Left colon (tissue), 2 donors: Measurements from ENCODE around the gene CCDC71L. TPM values are rescaled to one million over a fixed set of nuclear protein-coding genes. Genes with fewer than 3 reads are reported as not detected.
"Not testable (repeated sequence)": the region's sequence is repeated elsewhere in the genome, so short reads cannot be mapped to it uniquely, and the experiment has no call there.

Source experiments
- ATAC-seq: fragments of 200-7000 bp; cut with Tn5 transposase; one replicate; pipeline ENCODE4 v1.9.1; 2020; ENCODE audit warnings: mild to moderate bottlenecking, moderate library complexity
- DNase-seq, 2 donors: peaks; one replicate each; pipeline ENCODE4 v3.0.0-alpha.2; 2020
- intact Hi-C, 2 donors: fragments of 100-400 bp; cut with DNase I in 1 of 2; cut with micrococcal nuclease in 1 of 2; formaldehyde crosslinking; loops; one replicate each; pipeline versions ENCODE4 v1.11.2 to v1.14.0; 2022; cut with DNase I, micrococcal nuclease
- long read RNA-seq: library from polyadenylated mRNA; unstranded; transcript quantifications from one replicate; pipeline ENCODE4 v2.0.0, GENCODE V29; 2021
- total RNA-seq, 2 donors: library from RNA; stranded (reverse); fragmentation: NEBNext Ultra II Directional; extraction: Animal tissue kit (Norgen Biotek cat#: 25700); gene quantifications; one replicate each; pipeline ENCODE4 v1.2.1, GENCODE V29; 2021
- donor health status: DM: no; HTN: no; CAD: no.
- donor health status: DM: yes; HTN: yes; CAD: no.

The CCDC71L gene
- 10 to 100 TPM; 25.4 to 27.1 TPM for total RNA-seq
- long read RNA-seq, full-length matches to known transcripts: 15 of 16 reads
- long read RNA-seq, partial matches to known transcripts: 0 of 16 reads
- long read RNA-seq, other reads (novel, unspliced or antisense): 1 of 16 reads

DNA sequence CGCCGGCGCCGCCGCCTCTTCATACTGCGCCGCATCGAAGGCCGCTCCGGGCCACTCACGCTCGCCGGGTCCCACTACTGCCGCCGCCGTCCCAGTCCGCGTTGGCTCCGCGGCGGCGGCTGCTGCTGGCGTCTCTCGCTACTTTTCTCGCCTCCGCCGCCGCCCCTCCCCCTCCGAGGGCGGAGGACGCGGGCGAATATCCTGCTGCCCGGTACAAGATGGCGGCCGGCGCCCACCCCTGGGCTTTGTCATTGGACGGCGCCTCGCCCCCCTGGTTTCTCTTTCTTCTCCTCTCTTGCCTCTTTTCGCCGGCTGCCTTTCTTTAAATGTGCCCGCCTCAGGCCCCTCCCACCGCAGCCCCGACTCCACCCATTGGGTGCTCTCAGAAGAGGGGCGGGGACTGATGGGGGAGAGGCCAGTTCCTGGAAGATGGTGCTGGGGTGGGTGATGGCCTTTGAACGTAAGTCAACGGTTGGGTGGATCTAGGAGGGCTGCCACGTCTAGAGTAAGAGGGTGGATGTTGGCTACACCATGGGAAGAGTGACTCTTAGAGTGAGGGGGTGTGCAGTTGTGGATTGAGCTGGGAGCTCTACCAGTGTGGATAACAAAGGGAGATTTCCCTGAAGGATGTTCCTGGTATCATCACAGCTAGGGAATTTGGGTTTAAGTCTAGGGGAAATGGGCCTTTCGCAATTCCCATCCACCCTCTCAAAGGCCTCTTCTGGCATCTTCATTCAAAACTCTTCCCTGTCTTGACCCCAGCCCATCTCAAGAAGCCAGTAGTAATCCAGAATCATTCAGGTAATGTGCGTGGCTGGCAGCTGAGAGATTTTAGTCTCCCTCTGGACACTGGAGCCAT is at the start of gene CCDC71L:
CCDC71L (minus strand) TSS at position 297 of the 859 bp plus-strand sequence; CDS start at position 35, 262 bp downstream.
- intact Hi-C loops: no loop called here
- ATAC-seq: peak; percentile 83
- DNase-seq: peak; percentile 97

DNA sequence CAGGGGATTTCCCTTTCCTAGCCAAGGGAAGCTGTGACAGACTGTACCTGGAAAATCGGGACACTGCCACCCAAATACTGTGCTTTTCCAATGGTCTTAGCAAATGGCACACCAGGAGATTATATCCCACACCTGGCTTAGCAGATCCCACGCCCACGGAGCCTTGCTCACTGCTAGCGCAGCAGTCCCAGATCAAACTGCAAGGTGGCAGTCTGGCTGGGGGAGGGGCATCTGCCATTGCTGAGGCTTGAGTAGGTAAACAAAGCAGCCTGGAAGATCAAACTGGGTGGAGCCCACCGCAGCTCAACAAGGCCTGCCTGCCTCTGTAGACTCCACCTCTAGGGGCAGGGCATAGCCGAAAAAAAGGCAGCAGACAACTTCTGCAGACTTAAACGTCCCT is 48.6 kb upstream of the CCDC71L start:
- DNase-seq, intact Hi-C loops, ATAC-seq: not testable (repeated sequence)

DNA sequence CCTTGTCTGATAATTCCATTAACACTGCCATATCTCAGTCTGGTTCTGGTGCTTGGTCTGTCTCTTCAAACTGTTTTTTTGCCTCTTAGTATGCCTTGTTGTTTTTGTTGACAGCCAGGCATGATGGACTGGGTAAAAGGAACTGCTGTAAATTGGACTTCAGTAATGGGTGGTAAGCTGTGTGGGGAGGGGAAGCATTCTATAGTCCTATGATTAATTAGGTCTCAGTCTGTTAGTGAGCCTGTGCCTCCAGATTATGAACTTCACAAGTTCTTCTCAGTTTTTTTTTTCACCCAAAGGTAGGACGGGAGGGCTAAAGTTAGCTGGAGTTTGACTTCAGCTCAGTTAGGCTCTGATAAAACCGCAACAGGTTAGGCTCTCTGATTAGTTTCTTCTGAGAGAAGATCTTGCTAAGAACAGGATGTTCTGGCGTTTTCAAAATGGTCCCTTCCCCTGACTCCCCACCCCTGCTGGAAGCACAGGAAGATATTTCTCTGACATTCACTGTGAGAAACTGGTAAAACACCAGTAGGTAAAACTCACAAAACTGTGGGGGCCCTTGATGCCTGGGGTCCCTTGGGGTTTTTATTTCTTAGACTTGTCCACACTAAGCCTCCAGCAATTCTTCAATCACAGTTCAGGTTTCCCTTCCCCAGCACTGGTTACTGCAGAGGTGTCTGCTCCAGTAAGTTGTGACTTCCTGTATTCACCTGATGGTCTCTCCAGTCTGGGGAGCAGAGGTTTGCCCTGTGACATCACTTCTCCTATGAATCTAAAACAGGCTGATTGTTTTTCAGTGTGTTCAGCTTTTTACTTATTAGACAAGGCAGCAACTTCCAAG is 43.3 kb upstream of the CCDC71L start:
- intact Hi-C loops: no loop called here
- DNase-seq: no peak
- ATAC-seq: no peak

GRCh38 chr7:106693677-106694353 is 32.9 kb upstream of the CCDC71L start:
- intact Hi-C loops: no loop called here
- no peak for ATAC-seq
- no peak for DNase-seq

DNA sequence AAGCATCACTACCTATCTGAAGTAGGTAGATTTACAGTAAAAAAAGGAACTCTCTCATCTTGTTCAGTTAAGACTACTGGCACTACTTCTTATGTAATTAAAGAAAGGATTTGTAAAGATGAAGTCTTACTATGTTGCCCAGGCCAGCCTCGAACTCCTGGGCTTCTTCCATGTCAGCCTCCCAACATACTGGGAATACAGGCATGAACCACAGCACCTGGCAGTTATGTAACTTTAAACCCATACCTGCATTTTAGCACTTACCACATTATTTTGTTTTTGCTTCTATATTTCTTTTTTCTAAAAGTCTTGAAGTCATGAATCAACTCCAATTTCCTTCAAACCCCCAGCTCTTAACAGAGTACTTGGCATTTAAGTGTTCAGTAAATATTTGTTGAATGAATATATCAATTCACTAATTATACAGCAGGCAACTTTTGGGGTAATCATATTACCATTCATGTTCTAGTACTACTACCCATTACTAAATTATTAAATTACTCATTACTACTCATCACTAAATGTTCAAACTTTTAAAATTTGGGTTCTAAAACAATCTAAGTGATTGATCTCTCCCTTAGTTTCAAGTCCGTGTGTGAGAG is 31.6 kb upstream of the CCDC71L start:
- intact Hi-C loops: no loop called here
- no peak for DNase-seq
- no peak for ATAC-seq

DNA sequence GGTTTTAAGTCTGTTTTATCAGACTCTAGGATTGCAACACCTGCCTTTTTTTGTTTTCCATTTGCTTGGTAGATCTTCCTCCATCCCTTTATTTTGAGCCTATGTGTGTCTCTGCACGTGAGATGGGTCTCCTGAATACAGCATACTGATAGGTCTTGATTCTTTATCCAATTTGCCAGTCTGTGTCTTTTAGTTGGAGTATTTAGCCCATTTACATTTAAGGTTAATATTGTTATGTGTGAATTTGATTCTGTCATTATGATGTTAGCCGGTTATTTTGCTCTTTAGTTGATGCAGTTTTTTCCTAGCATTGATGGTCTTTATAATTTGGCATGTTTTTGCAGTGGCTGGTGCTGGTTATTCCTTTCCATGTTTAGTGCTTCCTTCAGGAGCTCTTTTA is 27.2 kb upstream of the CCDC71L start:
- intact Hi-C loops, DNase-seq, ATAC-seq: not testable (repeated sequence)

DNA sequence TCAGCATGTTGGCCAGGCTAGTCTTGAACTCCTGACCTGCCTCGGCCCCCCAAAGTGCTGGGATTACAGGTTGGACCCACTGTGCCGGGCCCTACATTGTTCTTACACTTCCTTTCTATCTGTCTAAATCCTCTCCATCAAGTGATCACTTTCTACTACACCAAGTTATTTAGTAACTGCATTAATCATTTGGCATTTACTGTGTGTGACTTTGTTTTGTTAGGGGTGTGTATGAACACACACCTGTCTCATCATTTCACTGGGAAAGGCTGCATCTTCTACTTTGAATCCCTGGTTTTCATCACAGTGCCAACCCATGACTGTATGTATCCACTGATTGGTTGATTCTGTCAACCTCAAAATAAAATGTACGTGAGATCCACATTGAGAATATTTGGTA is 23.0 kb upstream of the CCDC71L start:
- ATAC-seq (no peak), DNase-seq (no peak)
- intact Hi-C loops: no loop called here

GRCh38 chr7:106681815-106682495 is 21.0 kb upstream of the CCDC71L start:
- no peak for ATAC-seq
- intact Hi-C loops: no loop called here
- no peak for DNase-seq

- no peak for ATAC-seq
- intact Hi-C loops: no loop called here
- DNase-seq: no peak
Observed at GRCh38 chr7:106679153-106679931, 18.4 kb upstream of the CCDC71L start.

DNA sequence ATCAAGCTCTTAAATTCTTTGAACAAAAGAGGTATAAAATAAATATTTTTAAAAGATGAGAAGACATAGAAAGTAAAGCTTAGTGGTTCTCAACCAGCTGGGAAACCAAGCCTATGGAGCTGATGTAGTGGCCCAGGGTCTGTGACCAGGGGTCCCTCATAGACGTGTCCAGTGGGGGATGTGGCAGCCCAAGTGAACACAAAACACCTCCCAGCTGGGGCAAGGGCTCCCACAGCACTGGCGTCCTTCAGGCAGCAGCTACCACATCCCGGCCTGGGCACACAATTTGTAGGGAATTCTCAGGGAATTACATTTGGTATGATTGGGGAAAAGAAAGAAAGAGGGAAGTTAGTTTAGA is 17.8 kb upstream of the CCDC71L start:
- intact Hi-C loops: no loop called here
- DNase-seq: no peak
- ATAC-seq: no peak

DNA sequence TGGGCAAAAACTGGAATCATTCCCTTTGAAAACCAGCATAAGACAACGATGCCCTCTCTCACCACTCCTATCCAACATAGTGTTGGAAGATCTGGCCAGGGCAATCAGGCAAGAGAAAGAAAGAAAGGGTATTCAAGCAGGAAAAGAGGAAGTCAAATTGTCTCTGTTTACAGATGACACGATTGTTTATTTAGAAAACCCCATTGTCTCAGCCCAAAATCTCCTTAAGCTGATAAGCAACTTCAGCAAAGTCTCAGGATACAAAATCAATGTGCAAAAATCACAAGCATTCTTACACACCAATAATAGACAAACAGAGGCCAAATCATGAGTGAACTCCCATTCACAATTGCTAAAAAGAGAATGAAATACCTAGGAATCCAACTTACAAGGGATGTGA is 15.5 kb upstream of the CCDC71L start:
- intact Hi-C loops: not testable (repeated sequence)

GRCh38 chr7:106673688-106674087 is 12.7 kb upstream of the CCDC71L start:
- DNase-seq, ATAC-seq, intact Hi-C loops: not testable (repeated sequence)

More for the DNA sequence above, 15.5 kb upstream of the CCDC71L start:
- not testable (repeated sequence) for DNase-seq, ATAC-seq

DNA sequence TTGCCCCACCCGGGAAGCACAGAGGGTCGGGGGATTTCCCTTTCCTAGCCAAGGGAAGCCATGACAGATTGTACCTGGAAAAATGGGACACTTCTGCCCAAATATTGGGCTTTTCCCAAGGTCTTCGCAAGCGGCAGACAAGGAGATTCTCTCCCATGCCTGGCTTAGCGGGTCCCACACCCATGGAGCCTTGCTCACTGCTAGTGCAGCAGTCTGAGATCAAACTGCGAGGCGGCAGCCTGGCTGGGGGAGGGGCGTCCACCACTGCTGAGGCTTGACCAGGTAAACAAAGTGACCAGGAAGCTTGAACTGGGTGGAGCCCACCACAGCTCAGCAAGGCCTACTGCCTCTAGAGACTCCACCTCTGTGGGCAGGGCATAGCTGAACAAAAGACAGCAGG is 11.0 kb upstream of the CCDC71L start:
- intact Hi-C loops, ATAC-seq: not testable (repeated sequence)

GRCh38 chr7:106671160-106671559 is 10.2 kb upstream of the CCDC71L start:
- no peak for DNase-seq
- intact Hi-C loops: no loop called here
- ATAC-seq: no peak

More for the DNA sequence above, 11.0 kb upstream of the CCDC71L start:
- not testable (repeated sequence) for DNase-seq

GRCh38 chr7:106668861-106669524 is 8.0 kb upstream of the CCDC71L start:
- DNase-seq: no peak
- intact Hi-C loops: no loop called here
- no peak for ATAC-seq

DNA sequence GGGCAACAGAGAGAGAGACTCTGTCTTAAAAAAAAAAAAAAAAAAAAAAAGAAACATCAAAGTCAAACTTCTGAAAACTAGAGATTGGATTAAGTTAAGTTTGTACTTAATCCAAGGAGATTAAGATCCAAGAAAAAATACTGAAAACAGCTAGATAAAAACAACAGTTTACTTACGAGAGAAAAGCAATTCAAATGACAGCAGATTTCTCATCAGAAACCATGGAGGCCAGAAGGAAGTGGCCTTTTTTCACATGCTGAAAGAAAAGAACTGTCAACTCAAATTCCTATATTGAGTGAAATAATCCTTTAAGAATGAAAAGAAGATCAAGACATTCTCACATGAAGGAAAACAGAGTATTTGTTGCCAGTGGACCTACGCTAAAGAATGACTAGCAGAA is 5.4 kb upstream of the CCDC71L start:
- no peak for DNase-seq
- no peak for ATAC-seq
- intact Hi-C loops: no loop called here

- ATAC-seq (no peak), DNase-seq (no peak)
- intact Hi-C loops: no loop called here
Observed at GRCh38 chr7:106664343-106664742, 3.4 kb upstream of the CCDC71L start.
